Measurements from ENCODE around the gene TCTN1. TPM values are rescaled to one million over a fixed set of nuclear protein-coding genes. Genes with fewer than 3 reads are reported as not detected.

TCTN1 gene
- total and polyA plus RNA-seq, 2 of the 8 experiments (the other 6 are each of a cell fraction or from before 2014, with no cell fraction given), result 14.7 to 16.4 TPM

- Histone ChIP-seq H3K23me2 (ENCODE audit: low read depth, low read length) (no peaks in the 10 kb centered on the region; the same call in 1 of the 2 replicates), H3K4me2 (ENCODE audit: insufficient read depth in 1 of 2, low read depth in 2 of 2, low read length in 2 of 2) (no peak overlapping the region), H2BK120ac (replicated peaks; ENCODE audit: low read depth, low read length) (no peak overlapping the region), H2AFZ (ENCODE audit: low read length) (no peak overlapping the region), H3K23ac (ENCODE audit: insufficient read length) (no peak overlapping the region), H3K27me3 (replicated peaks in 1 of 4; ENCODE audit: control insufficient read depth in 3 of 4, extremely low read depth in 1 of 4, insufficient read depth in 3 of 4, low read length in 3 of 4) (no peaks in the 10 kb centered on the region), H4K91ac (replicated peaks; ENCODE audit: insufficient read length, low read length) (no peak overlapping the region), H4K5ac (ENCODE audit: insufficient read length, low read depth, low read length) (no peak overlapping the region), H3K36me3 (ENCODE audit: control insufficient read depth in 2 of 4, insufficient read depth in 4 of 4, low read length in 3 of 4) (no peaks in the 10 kb centered on the region), H2AK5ac (ENCODE audit: low read depth, low read length) (no peak overlapping the region), H3K4me1 (replicated peaks in 1 of 4; ENCODE audit: control insufficient read depth in 3 of 4, insufficient read depth in 4 of 4, low read length in 3 of 4) (no peaks in the 10 kb centered on the region; a peak in 2 of 7 replicates), H2BK15ac (ENCODE audit: low read length) (no peak overlapping the region), H3K9ac (replicated peaks in 1 of 4; ENCODE audit: extremely low read depth in 1 of 4, low read depth in 3 of 4, low read length in 3 of 4) (no peak overlapping the region; a peak in 1 of 7 replicates), H4K20me1 (replicated peaks in 1 of 2; ENCODE audit: control insufficient read depth in 1 of 2, insufficient read depth in 2 of 2, low read length in 2 of 2) (peaks cover 2 to 5% of the 10 kb centered on the region in 2 experiments), H2BK20ac (ENCODE audit: low read length) (no peak overlapping the region), H3K9me3 (ENCODE audit: insufficient read depth in 2 of 2, low read depth in 1 of 2, low read length in 1 of 2) (peaks cover 7 to 11% of the 10 kb centered on the region in 2 experiments; a peak in 3 of 4 replicates), H3K56ac (replicated peaks; ENCODE audit: insufficient read length, low read depth, low read length) (no peak overlapping the region), H4K8ac (ENCODE audit: extremely low read depth, insufficient read depth, low read length) (no peak overlapping the region), H2BK5ac (ENCODE audit: low read depth, low read length) (no peak overlapping the region), H3K4me3 (ENCODE audit: extremely low read depth in 1 of 4, insufficient read depth in 2 of 4, low read depth in 3 of 4, low read length in 4 of 4) (no peak overlapping the region), H3K4ac (replicated peaks; ENCODE audit: insufficient read length, low read depth, low read length) (no peak overlapping the region), H3K79me1 (ENCODE audit: low read depth, low read length) (no peaks in the 10 kb centered on the region; the same call in 1 of the 2 replicates), H3K27ac (ENCODE audit: low read depth, low read length) (no peak overlapping the region), H3K79me2 (ENCODE audit: control insufficient read depth in 1 of 2, insufficient read depth in 2 of 2, low read length in 2 of 2) (peaks cover 0 to 72% of the 10 kb centered on the region in 2 experiments; a peak in 2 of 4 replicates), H2BK12ac (ENCODE audit: low read depth, low read length) (no peak overlapping the region), H3K14ac (ENCODE audit: insufficient read length) (no peak overlapping the region), H3K18ac (ENCODE audit: extremely low read depth, low read length) (no peak overlapping the region)
- no peak for FAIRE-seq
- ChIA-PET CTCF (ENCODE audit: partially characterized antibody) (interaction anchor here (0.5 to 2.0 kb wide), 7 partner anchors 14 to 142 kb away, joined by 3 to 12 read pairs (median 3); no protein-coding TSS in a partner anchor), POLR2A (ENCODE audit: partially characterized antibody) (interaction anchor here (1.6 kb wide), 2 partner anchors 15 to 98 kb away, joined by 6 read pairs; partner anchors contain the start of genes FAM216A and GPN3)
- 88% methylated on average over 8 of the region's 8 CpGs; no CpG with 5 or more reads in 1 of the 2 experiments for WGBS, 2 experiments (ENCODE audit: extremely low coverage in 1 of 2, insufficient coverage in 1 of 2, insufficient read length in 1 of 2, insufficient replicate concordance in 2 of 2, low coverage in 1 of 2, low lambda C conversion rate in 2 of 2, missing lambda C conversion rate in 1 of 2)
- DNase-seq (ENCODE audit: low read depth in 1 of 2, low spot score in 2 of 2), result peak in 1 of 2 experiments; percentile 41
- no peak for TF ChIP-seq FOSL1 (IDR thresholded peaks at IDR 0.05; ENCODE audit: insufficient read depth, low read depth, low read length)
- no peak for TF ChIP-seq SP1 (IDR thresholded peaks at IDR 0.05; ENCODE audit: low read depth, low read length)
- no peak for TF ChIP-seq EZH2 (IDR thresholded peaks at IDR 0.05; ENCODE audit: low read depth, low read length, severe bottlenecking)
- TF ChIP-seq TBP (IDR thresholded peaks at IDR 0.05; ENCODE audit: low read depth, low read length), result no peak
- no peak for TF ChIP-seq GABPA (IDR thresholded peaks at IDR 0.05; ENCODE audit: borderline replicate concordance, insufficient read depth, low read length)
- no peak for TF ChIP-seq POU5F1 (IDR thresholded peaks at IDR 0.05; ENCODE audit: low read depth, low read length)
- no peak for TF ChIP-seq ATF3 (IDR thresholded peaks at IDR 0.05; ENCODE audit: insufficient read depth, low read depth, low read length)
- no peak for TF ChIP-seq SUZ12 (IDR thresholded peaks at IDR 0.05; ENCODE audit: low read length)
- no peak for TF ChIP-seq YY1 (IDR thresholded peaks at IDR 0.05; ENCODE audit: low read depth, low read length)
- no peak for TF ChIP-seq SRF (IDR thresholded peaks at IDR 0.05; ENCODE audit: low read depth, low read length)
- TF ChIP-seq JUN (IDR thresholded peaks at IDR 0.05; ENCODE audit: low read depth, low read length), result no peak
Measured at GRCh38 chr12:110565894-110566871, 47.7 kb upstream of the TCTN1 start.

All from H1 (cell line).